ENCODE data around the gene KRIT1.

The KRIT1 gene

DNA sequence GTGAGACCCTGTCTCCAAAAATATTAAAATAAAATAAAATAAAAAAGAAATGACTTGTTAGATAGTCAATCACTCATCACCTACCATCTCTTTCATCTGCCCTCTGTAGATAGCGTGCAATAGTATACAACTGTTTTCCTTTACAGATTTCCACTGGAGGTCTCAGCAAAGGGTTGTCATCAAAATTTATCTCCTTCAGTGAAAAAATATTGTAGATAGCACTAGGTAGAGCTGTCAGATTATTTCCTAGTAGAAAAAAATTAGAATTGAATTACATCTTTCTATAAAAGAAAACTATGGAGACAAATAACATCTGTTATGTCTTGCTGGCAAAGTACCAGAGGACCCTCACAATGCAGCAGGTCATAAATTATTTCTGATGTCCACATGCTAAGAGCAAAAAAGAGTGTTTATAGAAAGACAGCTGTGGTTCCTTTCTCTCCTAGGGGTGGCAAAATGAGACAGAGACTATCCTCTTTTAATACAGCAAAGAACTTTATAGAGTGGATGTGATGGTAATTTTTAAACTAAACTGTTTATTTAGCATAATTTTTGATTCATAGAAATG, 95.2 kb downstream of the KRIT1 start:
- no peak for DNase-seq (ENCODE audit: low spot score)

GRCh38 chr7:92149736-92150239, 95.9 kb downstream of the KRIT1 start:
- no peak for DNase-seq (ENCODE audit: low spot score)
